ENCODE results near the gene KLHL10.
"Not testable (repeated sequence)": the region's sequence is repeated elsewhere in the genome, so short reads cannot be mapped to it uniquely, and the experiment has no call there.

- not testable (repeated sequence) for TF ChIP-seq EZH2 (IDR thresholded peaks at IDR 0.05; ENCODE audit: borderline replicate concordance, low read length); CTCF (IDR thresholded peaks at IDR 0.05; ENCODE audit: low read length)
Observed at GRCh38 chr17:41829961-41830360, 7.7 kb upstream of the KLHL10 start.
